Retina (tissue), 1 donor: Measurements from ENCODE around the gene MYMX.
"Not testable (repeated sequence)": the region's sequence is repeated elsewhere in the genome, so short reads cannot be mapped to it uniquely, and the experiment has no call there.

Experiments used
- DNase-seq: peaks from one replicate; pipeline ENCODE4 v3.0.0-alpha.2; 2016

Gene MYMX

GRCh38 chr6:44216677-44217331 is at the start of gene MYMX:
TSS of gene MYMX (plus strand) at chr6:44216926. CDS start at chr6:44217472, 546 bp downstream.
- peak; percentile 39 for DNase-seq

DNA sequence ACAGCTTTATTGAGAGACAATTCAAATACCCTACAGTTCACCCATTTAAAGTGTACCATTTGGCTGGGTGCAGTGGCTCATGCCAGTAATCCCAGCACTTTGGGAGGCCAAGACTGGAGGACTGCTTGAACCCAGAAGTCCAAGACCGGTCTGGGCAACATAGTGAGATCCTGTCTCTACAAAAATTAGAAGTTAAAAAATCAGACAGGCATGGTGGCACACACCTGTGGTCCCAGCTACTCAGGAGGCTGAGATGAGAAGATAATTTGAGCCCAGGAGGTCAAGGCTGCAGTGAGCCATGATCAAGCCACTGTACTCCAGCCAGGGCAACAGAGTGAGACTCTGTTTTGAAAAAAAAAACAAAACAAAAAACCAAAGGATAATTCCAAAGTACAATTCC is 49.2 kb upstream of the MYMX start:
- DNase-seq, result no peak

- no peak for DNase-seq
These were observed 47.6 kb upstream of the MYMX start for GRCh38 chr6:44169154-44169553.

DNA sequence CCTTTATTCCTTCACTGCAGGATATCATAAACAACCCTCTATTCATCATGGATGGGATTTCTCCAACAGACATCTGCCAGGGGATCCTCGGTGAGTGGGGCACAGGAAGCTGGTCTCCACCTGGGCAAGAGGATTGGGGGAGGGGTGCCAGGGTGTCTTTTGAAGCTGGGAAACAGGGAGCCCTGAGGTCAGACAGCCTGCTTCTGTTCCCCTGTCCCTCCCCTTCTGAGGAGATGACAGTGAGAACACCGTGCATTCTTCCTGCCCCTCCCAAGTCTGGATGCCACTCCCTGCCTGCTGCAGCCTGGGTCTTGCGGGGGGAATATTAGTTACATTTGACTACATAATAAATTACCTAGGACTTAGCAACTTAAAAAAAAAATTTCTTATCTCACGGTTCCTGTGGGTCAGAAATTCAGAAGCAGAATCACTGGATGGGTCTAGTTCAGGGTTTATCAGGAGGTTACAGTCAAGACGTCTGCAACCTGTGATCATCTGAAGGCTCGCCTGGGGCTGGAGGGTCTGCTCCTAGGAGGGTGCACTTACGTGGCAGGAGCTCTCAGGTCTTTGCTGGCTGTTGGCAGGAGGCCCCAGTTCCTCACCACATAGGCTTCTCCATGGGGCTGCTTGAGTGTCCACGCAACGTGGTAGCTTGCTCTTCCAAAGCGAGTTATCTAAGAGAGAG is 46.7 kb upstream of the MYMX start:
- DNase-seq, result no peak

DNA sequence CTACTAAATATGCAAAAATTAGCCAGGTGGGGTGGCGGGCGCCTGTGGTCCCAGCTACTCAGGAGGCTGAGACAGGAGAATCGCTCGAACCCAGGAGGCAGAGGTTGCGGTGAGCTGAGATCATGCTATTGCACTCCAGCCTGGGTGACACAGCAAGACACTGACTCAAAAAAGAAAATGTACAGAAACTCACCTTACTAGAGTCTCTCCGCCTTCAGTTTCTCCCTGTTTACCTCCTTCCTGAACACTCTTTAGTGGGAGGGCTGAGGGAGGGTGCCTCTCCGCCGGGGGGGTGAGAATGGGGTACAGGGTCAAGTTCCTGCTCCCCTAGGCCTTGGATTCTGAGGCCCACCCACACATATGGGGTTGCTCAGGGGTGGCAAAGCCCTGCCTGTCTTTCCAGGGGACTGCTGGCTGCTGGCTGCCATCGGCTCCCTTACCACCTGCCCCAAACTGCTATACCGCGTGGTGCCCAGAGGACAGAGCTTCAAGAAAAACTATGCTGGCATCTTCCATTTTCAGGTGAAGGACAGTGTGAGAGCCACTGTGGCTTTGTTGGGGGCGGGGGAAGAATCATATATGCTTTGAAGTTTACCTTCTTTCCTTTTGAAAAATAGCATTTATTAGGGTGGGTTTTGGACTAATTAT is 44.7 kb upstream of the MYMX start:
- no peak for DNase-seq

DNA sequence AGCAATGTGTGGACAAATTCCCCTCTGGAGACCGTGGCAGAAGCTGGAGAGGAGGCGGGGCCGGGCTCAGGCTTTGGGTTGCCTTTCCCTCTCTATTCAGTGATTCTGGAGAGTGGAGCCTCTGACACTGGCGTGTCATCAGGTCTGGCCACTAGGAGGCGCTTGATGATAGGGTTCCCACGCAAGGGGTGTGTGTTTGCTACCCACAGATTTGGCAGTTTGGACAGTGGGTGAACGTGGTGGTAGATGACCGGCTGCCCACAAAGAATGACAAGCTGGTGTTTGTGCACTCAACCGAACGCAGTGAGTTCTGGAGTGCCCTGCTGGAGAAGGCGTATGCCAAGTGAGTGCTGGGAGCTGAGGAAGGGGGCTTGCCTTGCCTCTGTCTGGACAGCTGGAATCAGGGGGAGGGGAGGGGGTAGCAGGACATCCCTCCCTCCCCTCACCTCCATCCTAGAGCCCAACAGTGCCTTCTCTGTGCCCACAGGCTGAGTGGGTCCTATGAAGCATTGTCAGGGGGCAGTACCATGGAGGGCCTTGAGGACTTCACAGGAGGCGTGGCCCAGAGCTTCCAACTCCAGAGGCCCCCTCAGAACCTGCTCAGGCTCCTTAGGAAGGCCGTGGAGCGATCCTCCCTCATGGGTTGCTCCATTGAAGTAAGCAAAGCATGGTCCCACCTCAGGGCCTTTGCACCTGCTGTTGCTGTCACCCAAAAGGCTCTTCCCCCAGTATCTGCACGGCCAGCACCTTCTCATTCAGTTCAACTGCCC is 43.8 kb upstream of the MYMX start:
- DNase-seq, result peak; percentile 87

DNA sequence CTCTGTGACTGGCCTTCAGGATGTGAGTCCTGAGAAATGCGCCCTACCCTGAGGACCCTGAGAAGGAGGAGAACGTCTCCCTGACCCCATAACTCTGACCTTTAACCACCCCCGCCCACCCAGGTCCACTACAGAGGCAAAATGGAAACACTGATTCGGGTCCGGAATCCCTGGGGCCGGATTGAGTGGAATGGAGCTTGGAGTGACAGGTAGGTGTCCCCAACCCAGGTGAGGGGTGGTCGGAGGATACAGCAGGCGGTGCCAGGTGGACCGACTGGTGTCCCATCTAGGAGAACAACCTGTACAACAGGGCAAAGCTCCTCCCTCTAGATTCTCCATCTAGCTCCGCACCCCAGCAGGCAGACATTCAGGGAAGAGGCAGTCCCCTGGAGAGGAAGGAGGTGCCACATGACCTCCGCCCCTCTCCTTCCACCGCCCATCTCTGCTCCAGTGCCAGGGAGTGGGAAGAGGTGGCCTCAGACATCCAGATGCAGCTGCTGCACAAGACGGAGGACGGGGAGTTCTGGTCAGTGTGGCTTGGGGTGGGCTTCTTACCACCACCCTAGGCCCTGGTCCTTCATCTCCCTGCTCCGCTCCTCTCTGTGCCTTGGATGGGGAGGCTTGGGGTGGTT is 40.5 kb upstream of the MYMX start:
- no peak for DNase-seq

- DNase-seq, result no peak
These were observed 39.8 kb upstream of the MYMX start for GRCh38 chr6:44176762-44177509.

DNA sequence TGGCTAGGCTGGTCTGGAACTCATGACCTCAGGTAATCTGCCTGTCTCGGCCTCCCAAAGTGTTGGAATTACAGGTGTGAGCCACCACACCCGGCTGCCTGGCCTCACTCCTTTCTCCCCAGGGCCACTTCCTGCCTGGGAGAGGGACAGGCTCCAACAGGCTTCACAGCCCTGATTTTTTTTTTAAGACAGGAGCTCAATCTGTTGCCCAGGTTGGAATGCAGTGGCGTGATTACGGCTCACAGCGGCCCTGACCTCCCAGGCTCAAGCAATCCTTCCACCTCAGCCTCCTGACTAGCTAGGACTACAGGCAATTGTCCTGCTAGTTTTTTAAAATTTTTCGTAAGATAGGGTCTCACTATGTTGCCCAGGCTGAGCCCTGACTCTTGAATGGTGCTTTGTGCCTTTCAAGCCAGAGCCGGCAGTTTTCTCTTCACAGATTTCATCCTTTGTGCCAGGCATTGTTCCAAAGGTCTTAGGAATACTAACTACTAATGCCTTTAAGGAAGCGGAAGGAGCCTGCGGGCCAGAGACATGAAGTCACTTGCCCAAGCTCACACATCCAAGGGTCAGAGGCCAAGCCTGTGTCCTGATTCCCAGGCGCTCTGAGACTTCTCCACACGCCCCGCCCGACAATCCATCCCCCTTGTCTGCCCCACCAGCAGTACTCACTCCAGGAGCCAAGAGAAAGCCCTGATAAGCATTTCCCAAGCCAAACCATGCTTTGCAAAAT is 38.9 kb upstream of the MYMX start:
- no peak for DNase-seq

GRCh38 chr6:44178424-44179071 is 38.2 kb upstream of the MYMX start:
- DNase-seq, result no peak

DNA sequence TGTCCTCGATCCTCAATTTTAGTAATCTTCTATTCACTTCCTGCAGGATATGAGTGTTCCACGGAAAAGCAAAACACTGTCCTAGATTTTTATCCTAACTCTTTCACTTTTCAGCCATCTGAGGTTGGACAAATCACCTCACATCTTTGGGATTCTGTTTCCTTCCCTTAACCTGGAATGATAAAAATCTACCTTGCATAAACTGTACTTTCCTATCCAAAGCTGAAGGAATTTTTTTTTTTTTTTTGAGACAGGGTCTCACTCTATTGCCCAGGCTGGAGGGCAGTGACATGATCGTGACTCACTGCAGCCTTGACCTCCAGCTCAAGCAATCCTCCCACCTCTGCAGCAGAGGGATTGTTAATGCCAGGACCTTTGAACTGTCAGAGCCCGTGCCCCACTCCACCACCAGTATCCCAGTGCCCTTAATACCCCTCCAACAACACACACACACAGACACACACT is 37.6 kb upstream of the MYMX start:
- DNase-seq, result no peak

DNA sequence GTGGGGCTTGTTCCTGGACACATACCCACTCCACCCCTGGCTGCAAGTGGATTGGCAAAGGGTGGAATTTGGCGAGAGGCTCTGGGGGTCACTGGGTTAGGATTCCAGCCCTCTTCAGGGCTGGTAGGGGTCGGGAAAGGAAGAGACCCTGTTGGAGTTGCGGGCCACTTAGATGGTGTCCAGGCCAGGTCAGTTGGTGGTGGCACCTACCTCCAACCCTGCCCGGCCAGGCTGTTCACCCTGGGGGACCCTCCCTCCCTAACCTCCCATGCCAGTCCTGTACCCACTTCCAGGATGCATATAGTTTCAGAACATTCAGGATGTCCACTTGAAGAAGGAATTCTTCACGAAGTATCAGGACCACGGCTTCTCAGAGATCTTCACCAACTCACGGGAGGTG is 37.1 kb upstream of the MYMX start:
- DNase-seq, result no peak

GRCh38 chr6:44180406-44180805 is 36.3 kb upstream of the MYMX start:
- no peak for DNase-seq

- no peak for DNase-seq
These were observed 35.8 kb upstream of the MYMX start for GRCh38 chr6:44180886-44181285.

DNA sequence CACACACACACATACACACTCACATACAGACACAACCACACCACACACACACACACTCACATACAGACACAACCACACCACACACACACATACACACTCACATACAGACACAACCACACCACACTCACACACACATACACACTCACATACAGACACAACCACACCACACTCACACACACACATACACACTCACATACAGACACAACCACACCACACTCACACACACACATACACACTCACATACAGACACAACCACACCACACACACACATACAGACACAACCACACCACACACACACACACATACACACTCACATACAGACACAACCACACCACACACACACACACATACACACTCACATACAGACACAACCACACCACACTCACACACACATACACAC is 34.9 kb upstream of the MYMX start:
- DNase-seq, result not testable (repeated sequence)

DNA sequence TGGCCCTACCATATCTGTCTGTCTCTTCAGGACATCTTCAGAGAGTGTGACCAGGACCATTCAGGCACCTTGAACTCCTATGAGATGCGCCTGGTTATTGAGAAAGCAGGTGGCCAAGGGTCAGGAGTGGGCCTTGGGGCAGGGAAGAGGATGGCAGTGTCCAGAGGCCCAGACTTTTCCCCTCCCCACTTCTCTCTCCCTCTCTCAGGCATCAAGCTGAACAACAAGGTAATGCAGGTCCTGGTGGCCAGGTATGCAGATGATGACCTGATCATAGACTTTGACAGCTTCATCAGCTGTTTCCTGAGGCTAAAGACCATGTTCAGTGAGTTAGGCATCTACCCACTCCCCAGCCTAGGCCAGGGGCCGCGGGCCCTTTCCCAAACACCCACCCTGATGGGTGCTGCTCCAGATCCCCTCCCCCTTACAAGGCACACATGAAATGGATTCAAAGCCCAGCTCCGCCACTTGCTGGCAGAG is 33.8 kb upstream of the MYMX start:
- DNase-seq, result no peak

GRCh38 chr6:44183783-44184182 is 32.9 kb upstream of the MYMX start:
- DNase-seq, result no peak

- DNase-seq, result not testable (repeated sequence)
These were observed 31.4 kb upstream of the MYMX start for GRCh38 chr6:44185356-44185755.

DNA sequence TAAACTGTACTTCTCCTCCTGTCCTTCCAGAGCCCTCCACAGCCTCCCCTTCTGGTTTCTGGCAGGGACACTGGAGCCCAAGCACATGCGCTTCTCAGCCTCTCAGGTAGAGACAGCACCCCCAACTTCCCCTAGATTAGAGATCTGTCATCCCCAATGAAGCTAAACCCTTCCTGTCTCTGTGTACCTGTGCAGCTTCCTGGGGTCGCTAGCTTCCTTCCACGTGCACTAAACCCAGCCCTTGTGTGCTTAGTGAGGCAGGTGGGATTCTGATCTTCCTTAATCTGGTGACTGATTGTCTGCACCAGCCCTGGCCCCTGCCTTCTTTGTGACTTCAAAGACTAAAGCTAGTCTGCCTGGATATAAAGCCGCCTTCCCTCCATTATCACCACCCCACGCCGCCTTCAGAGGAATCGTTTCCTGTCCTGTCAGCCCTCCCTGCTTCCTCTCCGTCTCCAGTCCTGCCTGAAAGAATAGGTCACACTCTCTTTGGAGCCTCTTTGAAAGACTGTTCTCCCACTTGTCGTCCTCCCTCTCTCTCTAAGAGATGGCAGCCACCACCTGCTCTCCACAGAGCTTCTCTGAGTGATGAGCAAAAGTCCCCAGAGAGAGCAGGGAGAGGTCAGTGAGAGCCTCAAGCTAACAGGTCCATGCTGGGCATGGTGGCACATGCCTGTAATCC is 30.6 kb upstream of the MYMX start:
- peak; percentile 36 for DNase-seq

DNA sequence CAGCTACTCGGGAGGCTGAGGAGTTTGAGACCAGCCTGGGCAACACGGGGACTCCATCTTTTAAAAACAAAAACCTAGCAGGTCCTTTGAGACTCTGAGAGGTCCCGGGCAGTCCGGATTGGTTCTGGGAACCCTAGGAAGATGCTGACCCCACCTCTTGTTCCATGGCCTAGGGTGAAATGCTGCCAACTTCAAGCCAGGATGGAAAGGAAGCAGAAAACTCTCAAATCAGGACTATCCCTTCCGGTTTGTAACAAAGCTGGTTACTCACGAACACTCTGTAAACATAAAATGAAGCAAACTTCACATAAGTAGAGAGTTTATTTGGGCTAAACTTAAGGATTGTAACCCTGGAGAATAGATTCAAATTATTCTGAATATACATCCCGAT is 30.1 kb upstream of the MYMX start:
- DNase-seq, result no peak
